IMR-90 (cell line): ENCODE measurements around the gene TMED6.

Experiments
- CTCF ChIP-seq: conservative IDR thresholded peaks from 2 replicates; pipeline ENCODE4 v1.5.1; 2012; ENCODE audit warnings: mild to moderate bottlenecking, low read depth, low read length, improper control_type of control experiment
- MAFK ChIP-seq: IDR thresholded peaks from 2 replicates; pipeline ENCODE4 v1.6.1; 2012; ENCODE audit warnings: low read depth, low read length, improper control_type of control experiment
- POLR2A ChIP-seq: IDR thresholded peaks from 2 replicates; pipeline ENCODE4 v1.6.1; 2012; ENCODE audit warnings: mild to moderate bottlenecking, low read depth, low read length
- RCOR1 ChIP-seq: IDR thresholded peaks from 2 replicates; pipeline ENCODE4 v1.6.1; 2012; ENCODE audit warnings: mild to moderate bottlenecking, low read length, improper control_type of control experiment; ENCODE audit not compliant: insufficient replicate concordance
- SMC3 ChIP-seq: fragments of 150-350 bp; IDR thresholded peaks from 2 replicates; pipeline ENCODE4 v1.6.1; 2016; ENCODE audit warnings: low read depth, mild to moderate bottlenecking, antibody characterized with exemption, low read length, moderate library complexity

- TF ChIP-seq POLR2A, result no peak
- TF ChIP-seq MAFK, result no peak
- TF ChIP-seq RCOR1, result no peak
- no peak for TF ChIP-seq CTCF
- no peak for TF ChIP-seq SMC3
These were observed 53.3 kb downstream of the TMED6 start for GRCh38 chr16:69298261-69298660.
